Activated CD4-positive, alpha-beta T cell treated with anti-CD3 and anti-CD28 coated beads, Interleukin-2, amount 50 U/mL, for 1 hour (primary cell): ENCODE data around the gene CLEC4M.

Experiments used
- DNase-seq: peaks from one replicate; pipeline ENCODE4 v3.0.0-alpha.2; 2020

CLEC4M gene, protein sequence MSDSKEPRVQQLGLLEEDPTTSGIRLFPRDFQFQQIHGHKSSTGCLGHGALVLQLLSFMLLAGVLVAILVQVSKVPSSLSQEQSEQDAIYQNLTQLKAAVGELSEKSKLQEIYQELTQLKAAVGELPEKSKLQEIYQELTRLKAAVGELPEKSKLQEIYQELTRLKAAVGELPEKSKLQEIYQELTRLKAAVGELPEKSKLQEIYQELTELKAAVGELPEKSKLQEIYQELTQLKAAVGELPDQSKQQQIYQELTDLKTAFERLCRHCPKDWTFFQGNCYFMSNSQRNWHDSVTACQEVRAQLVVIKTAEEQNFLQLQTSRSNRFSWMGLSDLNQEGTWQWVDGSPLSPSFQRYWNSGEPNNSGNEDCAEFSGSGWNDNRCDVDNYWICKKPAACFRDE

GRCh38 chr19:7762719-7763293 lies at the start of gene CLEC4M:
Gene CLEC4M, plus strand, starts transcription at chr19:7763243. Its CDS starts 24 bp downstream, at chr19:7763267.
- no peak for DNase-seq

- no peak for DNase-seq
Observed at GRCh38 chr19:7715671-7716070, 47.4 kb upstream of the CLEC4M start.

DNA sequence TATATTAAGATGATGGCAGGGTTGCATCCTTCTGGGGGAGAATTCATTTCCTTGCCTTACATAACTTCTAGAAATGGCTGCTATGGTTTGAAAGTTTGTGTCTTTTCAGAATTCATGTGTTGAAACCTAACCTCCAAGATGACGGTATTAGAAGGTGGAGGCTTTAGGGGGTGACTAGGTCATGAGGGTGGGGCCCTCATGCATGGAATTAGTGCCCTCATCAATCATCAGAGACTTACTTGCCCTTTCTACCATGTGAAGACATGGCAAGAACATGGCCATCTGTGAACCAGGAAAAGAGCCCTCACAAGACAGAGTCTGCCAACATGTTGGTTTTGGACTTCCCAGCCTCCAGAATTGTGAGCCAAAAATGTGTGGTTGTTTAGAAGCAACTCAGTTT lies 46.3 kb upstream of the CLEC4M start:
- DNase-seq: no peak

GRCh38 chr19:7718668-7719067 lies 44.4 kb upstream of the CLEC4M start:
- DNase-seq: no peak

DNA sequence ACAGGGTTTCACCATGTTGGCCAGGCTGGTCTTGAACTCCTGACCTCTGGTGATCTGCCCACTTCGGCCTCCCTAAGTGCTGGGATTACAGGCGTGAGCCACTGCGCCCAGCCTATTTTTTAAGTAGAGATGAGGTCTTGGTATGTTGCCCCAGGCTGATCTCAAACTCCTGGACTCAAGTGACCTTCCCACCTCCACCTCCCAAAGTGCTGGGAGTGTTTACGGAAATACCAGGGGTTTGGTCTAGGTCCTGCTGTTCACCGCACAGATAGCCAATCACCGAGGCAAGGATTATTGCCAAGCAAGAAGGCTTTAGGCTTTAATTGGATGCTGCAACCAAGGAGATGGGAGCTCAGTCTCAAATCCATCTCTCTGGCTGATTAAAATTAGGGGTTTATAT lies 42.7 kb upstream of the CLEC4M start:
- DNase-seq: no peak

- DNase-seq: no peak
Observed at GRCh38 chr19:7722231-7722651, 40.8 kb upstream of the CLEC4M start.

GRCh38 chr19:7725791-7726190 lies 37.3 kb upstream of the CLEC4M start:
- DNase-seq: no peak

- DNase-seq: no peak
Observed at GRCh38 chr19:7729211-7729610, 33.8 kb upstream of the CLEC4M start.

DNA sequence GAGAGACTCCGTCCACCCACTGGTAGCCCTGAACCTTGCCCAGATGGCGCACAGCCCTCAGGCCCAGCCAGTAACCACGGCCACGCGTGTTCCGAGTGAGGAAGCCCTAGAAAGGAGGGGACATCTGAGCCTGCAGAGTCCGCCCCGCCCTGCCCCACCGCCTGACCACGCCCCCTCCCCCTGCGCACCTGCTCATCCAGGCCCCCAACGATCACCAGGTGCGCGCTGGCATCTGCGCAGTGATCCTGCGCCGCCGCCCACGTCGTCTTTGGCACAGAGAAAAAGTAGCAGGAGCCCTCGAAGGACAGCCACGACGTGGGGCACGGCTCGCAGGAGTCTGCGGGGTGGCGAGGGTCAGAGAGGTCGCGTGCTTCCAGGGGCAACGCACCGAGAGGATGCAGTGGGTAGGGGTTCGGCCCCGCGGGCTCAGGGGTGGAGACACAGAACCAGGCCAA lies 33.2 kb upstream of the CLEC4M start:
- no peak for DNase-seq

DNA sequence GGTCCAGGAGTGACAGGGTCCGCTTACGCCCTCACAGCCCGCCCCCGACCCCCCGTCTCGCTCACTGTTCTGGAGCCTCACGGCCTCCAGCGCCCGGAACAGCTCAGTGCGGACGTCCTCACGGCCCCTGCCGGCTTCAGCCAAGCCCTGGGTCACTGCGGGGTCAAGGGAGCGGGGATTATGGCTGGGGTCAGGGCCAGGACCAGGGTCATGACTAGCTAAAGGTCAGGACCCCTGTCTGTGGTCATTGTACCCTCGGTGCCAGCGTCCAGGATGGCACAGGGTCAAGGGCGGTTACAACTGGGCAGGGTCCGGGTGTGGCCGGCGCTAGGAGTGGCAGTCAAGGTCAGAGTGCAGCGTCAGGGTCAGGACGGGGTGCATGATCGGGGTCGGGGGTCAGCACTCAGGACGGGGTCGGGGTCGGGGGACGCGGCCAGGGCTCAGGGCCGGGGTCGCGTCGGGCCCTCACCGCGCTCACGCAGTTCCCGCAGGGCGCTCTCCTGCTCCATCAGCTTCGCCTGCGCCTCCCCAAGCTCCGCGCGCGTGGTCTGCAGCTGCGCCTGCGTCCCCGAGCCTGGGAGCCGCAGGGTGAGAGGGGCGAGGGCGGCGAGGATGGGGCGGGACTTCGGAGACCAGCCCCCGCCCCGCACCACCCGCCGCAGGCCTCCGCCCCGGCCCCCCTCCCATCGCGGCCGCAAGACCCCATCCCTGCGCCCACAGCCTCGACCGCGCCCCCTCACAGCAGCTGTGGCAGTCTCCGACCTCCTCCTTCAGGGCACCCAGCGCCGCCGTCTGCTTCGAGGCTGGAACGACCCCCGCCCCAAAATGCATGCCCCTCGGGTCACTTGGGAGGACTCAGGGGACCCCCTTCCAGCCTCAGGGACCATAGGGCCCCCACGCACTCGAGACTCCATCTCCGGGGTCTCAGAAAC lies 32.5 kb upstream of the CLEC4M start:
- DNase-seq: no peak

DNA sequence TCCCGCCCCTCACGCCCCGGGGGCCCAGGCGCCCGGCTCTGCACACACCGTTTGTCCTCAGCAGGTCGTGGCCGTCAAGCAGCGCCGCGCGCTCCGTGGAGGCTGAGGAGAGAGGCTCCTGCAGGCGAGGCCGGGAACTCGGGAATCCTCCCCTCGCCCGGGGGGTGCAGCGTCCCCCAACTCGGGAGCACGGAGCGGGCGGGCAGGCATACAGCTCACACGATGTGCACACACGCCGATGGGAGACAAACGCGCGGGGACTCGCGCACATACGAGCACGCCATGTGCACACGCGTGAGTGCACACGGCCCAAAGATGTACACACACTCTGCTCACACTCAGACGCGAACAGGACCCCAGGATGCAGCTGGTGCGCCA lies 31.8 kb upstream of the CLEC4M start:
- no peak for DNase-seq

GRCh38 chr19:7731615-7732014 lies 31.4 kb upstream of the CLEC4M start:
- DNase-seq: no peak

- no peak for DNase-seq
Observed at GRCh38 chr19:7732045-7732444, 31.0 kb upstream of the CLEC4M start, which contains the start of gene CLEC4G. Gene CLEC4G, minus strand, starts transcription at chr19:7732110. Its CDS starts 8 bp downstream, at chr19:7732102.

DNA sequence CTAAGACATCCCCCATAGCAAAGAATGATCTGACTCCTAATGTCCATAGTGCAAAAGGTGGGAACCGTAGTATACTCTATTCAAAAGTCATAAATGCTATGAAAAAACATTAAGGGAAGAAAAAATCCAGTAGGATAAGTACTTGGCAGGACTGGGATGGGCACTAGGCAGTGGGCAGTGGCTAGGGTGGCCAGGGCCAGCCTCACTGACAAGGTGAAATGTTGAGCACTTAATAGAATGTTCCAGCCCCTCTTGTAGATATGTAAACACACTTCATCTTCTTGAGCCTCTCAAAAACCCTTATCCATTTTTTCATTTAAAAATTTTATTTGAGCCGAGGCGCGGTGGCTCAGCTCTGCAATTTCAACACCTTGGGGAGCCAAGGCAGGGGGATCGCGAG lies 29.7 kb upstream of the CLEC4M start:
- no peak for DNase-seq

DNA sequence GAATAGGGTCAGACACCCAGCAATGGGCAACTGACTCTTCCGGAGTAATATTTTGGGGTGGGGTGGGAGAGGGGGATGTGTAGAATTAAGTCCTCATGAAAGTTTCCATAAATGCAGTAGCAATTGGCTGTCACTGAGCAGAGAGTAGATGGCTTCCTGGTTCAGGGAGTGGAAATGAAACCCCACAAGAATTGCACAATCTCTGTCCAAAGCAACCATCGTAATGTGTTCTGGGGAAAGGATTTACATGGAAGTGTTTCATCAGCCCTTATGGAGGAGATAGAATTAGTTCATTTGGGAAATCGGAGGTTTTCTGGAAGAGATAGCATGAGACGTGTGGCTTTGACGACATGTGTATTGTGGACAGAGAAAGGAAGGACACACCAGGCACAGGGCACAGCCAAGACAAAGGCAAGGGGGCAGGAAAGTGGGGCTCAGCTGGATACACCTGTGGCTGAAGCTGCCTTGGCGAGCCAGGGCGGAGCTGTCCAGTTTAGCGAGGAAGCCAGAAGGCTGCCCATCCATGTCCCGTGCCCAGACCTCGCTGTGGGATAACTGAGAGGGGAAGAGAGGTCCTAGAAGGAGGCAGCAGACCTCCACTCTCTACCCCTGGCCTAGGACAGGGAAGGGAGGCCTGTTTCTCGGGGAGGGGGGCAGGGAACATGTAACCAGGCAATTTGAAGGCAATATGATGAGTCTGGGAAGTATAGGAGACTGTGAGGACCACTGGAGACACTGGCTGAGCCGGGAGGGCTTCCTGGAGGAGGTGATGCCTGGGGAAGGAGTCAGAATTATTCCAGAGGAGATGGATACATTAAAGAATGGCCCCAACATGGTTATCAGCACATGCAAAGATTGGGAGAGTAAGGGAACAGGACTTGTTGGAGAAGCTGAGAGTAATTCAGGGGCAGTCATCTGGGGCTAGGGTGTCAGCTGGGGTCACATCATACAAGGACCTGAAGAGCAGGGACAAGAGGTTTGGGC lies 28.5 kb upstream of the CLEC4M start:
- no peak for DNase-seq

GRCh38 chr19:7736148-7736547 lies 26.9 kb upstream of the CLEC4M start:
- DNase-seq: no peak

DNA sequence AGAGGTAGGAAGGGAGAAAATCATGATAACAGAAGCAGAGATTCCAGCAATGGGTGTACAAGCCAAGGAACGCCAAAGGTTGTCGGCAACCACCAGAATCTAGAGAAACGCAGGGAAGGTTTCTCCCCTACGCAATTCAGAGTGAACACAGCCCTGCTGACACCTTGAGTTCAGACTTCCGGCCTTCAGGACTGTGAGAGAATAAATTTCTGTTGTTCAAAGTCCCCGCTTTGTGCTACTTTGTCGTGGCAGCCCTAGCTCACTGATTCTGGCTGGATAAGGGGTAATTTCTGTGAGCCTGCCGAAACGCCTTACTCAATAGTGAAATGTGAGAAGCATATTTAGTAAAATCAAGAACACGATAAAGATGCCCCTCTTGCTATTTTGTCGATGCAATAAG lies 25.8 kb upstream of the CLEC4M start:
- DNase-seq: no peak

DNA sequence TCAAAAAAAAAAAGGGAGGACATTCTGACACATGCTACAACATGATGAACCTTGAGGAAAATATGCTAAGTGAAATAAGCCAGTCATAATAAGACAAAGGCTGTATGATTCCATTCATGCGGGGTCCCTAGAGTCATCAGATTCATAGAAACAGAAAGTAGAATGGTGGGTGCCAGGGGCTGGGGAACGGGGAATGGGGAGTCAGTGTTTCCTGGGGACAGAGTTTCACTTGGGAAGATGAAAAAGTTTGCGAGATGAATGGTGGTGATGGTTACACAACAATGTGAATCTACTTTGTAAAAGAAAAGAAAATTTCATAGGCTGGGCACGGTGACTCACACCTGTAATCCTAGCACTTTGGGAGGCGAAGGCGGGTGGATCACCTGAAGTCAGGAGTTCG lies 25.0 kb upstream of the CLEC4M start:
- DNase-seq: no peak

DNA sequence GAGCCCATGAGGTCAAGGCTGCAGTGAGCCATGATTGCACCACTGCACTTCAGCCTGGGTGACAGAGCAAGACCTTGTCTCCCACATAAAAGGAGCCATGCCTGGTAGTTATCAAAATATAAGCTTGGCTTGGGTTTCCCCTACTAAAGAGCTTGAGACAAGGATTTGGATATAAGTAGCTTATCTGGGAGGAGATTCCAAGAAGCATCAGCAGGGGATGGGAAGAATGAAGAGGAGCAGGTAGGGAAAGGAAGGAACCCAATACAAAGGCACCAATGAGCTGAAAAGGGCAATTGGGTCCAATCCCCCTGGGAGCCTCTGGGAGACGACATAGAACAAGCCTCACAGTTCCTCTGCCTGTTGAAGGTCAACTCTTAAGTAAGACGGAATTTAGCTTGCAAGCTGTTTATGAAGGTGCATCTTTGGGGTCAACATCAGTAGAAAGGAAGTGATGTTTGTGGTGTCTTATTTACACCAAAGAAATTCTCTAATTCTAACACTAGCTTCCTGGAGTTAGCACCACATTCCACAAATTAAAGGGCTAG lies 23.8 kb upstream of the CLEC4M start:
- DNase-seq: no peak

DNA sequence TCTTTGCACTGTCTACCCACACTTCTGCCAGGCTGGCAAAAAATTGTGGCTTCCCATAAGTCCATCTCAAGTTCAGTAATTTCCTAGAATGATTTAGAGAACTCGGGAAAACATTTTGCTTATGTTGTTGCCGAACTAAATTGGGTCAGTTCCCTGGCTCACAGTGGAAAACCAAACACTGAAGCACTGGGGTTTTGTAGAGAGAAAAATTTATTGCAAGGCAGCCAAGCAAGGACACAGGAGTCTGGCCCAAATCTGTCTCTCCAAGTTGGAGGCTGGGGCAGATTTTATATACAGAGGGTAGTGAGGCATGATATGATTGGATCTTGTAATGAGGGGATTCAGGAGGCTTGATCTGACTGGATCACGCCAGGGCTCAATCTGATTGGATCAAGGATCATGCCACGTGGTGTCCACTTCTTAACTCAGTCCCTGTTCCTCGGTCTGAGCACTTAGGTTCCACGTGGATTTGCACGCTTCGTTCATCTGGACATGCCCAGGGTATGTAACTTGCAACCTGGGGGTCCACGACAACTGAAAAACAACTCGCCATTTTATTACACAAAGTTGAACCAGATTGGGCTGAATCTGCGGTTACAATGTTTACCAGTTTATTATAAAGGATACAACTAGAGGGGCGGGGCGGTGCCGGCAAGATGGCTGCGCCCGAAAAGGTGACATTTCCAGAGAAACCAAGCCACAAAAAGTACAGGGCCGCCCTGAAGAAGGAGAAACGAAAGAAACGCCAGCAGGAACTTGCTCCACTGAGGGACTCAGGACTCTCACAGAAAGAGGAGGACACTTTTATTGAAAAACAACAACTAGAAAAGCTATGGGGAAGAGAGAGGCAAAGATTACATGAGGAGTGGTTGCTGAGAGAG lies 23.0 kb upstream of the CLEC4M start:
- no peak for DNase-seq

- DNase-seq: no peak
Observed at GRCh38 chr19:7740682-7741054, 22.4 kb upstream of the CLEC4M start.
